Endothelial cell of umbilical vein (primary cell): Measurements from ENCODE around the gene ARPC1B. TPM values are rescaled to one million over a fixed set of nuclear protein-coding genes. Genes with fewer than 3 reads are reported as not detected.

Experiments
- BruUV-seq: library from RNA; stranded (reverse); fragments of 400-500 nt; replicated peaks from 2 replicates; lab custom pipeline; 2021; lab: Mats Ljungman, UMichigan
- CTCF ChIA-PET: fragments of 300-600, 350-600 bp; sonication (Branson Sonifier 250); formaldehyde crosslinking; loops from one replicate; lab custom pipeline; 2021; ENCODE audit warnings: antibody characterized with exemption, inconsistent platforms; lab: Charles Lee
- POLR2A ChIA-PET: fragments of 300-600, 350-600 bp; sonication (Branson Sonifier 250); formaldehyde crosslinking; loops from one replicate; lab custom pipeline; 2021; ENCODE audit warnings: antibody characterized with exemption, inconsistent platforms; lab: Charles Lee
- DNase-seq: peaks from one replicate; pipeline ENCODE4 v3.0.0-alpha.2; 2011; ENCODE audit warnings: low read depth, low spot score
- FAIRE-seq: peaks from 2 replicates; lab custom pipeline; 2011; peaks lifted over from hg19 to GRCh38; lab: Jason Lieb, UNC
- H2AFZ ChIP-seq: 2 replicates; pipeline ENCODE4 v1.6.0; 2012; ENCODE audit warnings: low read depth, low read length, control low read depth, inconsistent platforms
- H3K27ac ChIP-seq: 2 replicates; pipeline ENCODE4 v1.5.1; 2011; ENCODE audit warnings: low read depth, mild to moderate bottlenecking, control low read depth, low read length, moderate library complexity; ENCODE audit not compliant: insufficient read depth
- H3K27me3 ChIP-seq, 2 experiments: 2 replicates each; pipeline versions ENCODE4 v1.6.0 to v1.6.1; 2011; ENCODE audit warnings: low read length in 2 of 2, mixed read lengths in 1 of 2; ENCODE audit not compliant: control insufficient read depth in 2 of 2, insufficient read depth in 2 of 2
- H3K36me3 ChIP-seq, 2 experiments: 2 replicates in 1 of 2; 3 replicates in 1 of 2; pipeline ENCODE4 v1.5.1; 2011; ENCODE audit warnings: low read length in 2 of 2, mild to moderate bottlenecking in 1 of 2, moderate library complexity in 1 of 2; ENCODE audit not compliant: control insufficient read depth in 2 of 2, insufficient read depth in 2 of 2; ENCODE audit errors: extremely low read depth in 1 of 2
- H3K4me1 ChIP-seq: 3 replicates; pipeline ENCODE4 v1.5.1; 2011; ENCODE audit warnings: mild to moderate bottlenecking, low read length; ENCODE audit not compliant: control insufficient read depth, insufficient read depth; ENCODE audit errors: extremely low read depth
- H3K4me2 ChIP-seq: 2 replicates; pipeline ENCODE4 v1.6.1; 2011; ENCODE audit warnings: low read length, control low read depth, mixed read lengths; ENCODE audit not compliant: insufficient read depth
- H3K4me3 ChIP-seq, 3 experiments: fragments of 200-600 bp in 1 of 3; sonication (generic), shearing (Covaris generic) in 1 of 3; replicated peaks in 1 of 3; 2 replicates each; pipeline ENCODE4 v1.5.1; 2011 to 2016; ENCODE audit warnings: control low read depth in 3 of 3, low read length in 3 of 3, mild to moderate bottlenecking in 2 of 3, inconsistent platforms in 1 of 3, low read depth in 1 of 3, moderate library complexity in 1 of 3; ENCODE audit not compliant: insufficient read depth in 1 of 3
- H3K79me2 ChIP-seq: 2 replicates; pipeline ENCODE4 v1.6.0; 2012; ENCODE audit warnings: low read length, inconsistent platforms; ENCODE audit not compliant: control insufficient read depth, insufficient read depth
- H3K9ac ChIP-seq: replicated peaks from 2 replicates; pipeline ENCODE3; 2011; ENCODE audit warnings: low read length, control low read depth; ENCODE audit not compliant: insufficient read depth; ENCODE audit errors: extremely low read depth
- H3K9me1 ChIP-seq: replicated peaks from 3 replicates; pipeline ENCODE4 v1.6.0; 2011; ENCODE audit warnings: mild to moderate bottlenecking, low read length; ENCODE audit not compliant: control insufficient read depth, insufficient read depth; ENCODE audit errors: extremely low read depth
- H3K9me3 ChIP-seq: replicated peaks from 2 replicates; pipeline ENCODE4 v1.5.1; 2012; ENCODE audit warnings: low read length, inconsistent platforms; ENCODE audit not compliant: control insufficient read depth, insufficient read depth
- H4K20me1 ChIP-seq: replicated peaks from 2 replicates; pipeline ENCODE3; 2011; ENCODE audit warnings: mild to moderate bottlenecking, low read length; ENCODE audit not compliant: control insufficient read depth, insufficient read depth; ENCODE audit errors: extremely low read depth
- CTCF ChIP-seq, 2 donors: IDR thresholded peaks; 1 replicate in 1 of 2; 2 replicates in 1 of 2; pipeline ENCODE4 v1.5.1; 2011; ENCODE audit warnings: low read length in 2 of 2, mild to moderate bottlenecking in 2 of 2, moderate library complexity in 2 of 2, control low read depth in 1 of 2, inconsistent platforms in 1 of 2, low read depth in 1 of 2; ENCODE audit not compliant: insufficient read depth in 1 of 2; ENCODE audit errors: extremely low read depth in 1 of 2
- EZH2 ChIP-seq: IDR thresholded peaks from 2 replicates; pipeline ENCODE4 v1.6.1; 2012; ENCODE audit warnings: borderline replicate concordance, low read depth, mild to moderate bottlenecking, moderate library complexity, low read length, inconsistent platforms; ENCODE audit not compliant: severe bottlenecking
- FOS ChIP-seq: IDR thresholded peaks from 2 replicates; pipeline ENCODE4 v1.6.1; 2011; ENCODE audit warnings: mild to moderate bottlenecking, low read length, moderate library complexity, borderline replicate concordance; ENCODE audit not compliant: insufficient read depth
- GATA2 ChIP-seq: IDR thresholded peaks from 2 replicates; pipeline ENCODE4 v1.7.0; 2011; ENCODE audit warnings: low read depth, mild to moderate bottlenecking, moderate library complexity, mixed read lengths, low read length; ENCODE audit not compliant: insufficient read length, insufficient read depth
- JUN ChIP-seq: IDR thresholded peaks from 2 replicates; pipeline ENCODE4 v1.6.1; 2011; ENCODE audit warnings: borderline replicate concordance, low read depth; ENCODE audit not compliant: insufficient read length, insufficient read depth
- MAX ChIP-seq: IDR thresholded peaks from 2 replicates; pipeline ENCODE4 v1.6.1; 2011; ENCODE audit not compliant: insufficient read depth, insufficient read length
- MYC ChIP-seq: IDR thresholded peaks from one replicate; pipeline ENCODE4 v1.6.1; 2011; ENCODE audit warnings: mild to moderate bottlenecking, low read depth, low read length
- POLR2A ChIP-seq: IDR thresholded peaks from 2 replicates; pipeline ENCODE4 v1.6.1; 2012; ENCODE audit warnings: low read depth, mild to moderate bottlenecking, control low read depth, low read length
- POLR2AphosphoS5 ChIP-seq: IDR thresholded peaks from 2 replicates; pipeline ENCODE4 v1.6.1; 2012; ENCODE audit warnings: low read depth, mild to moderate bottlenecking, control low read depth, low read length, moderate library complexity; ENCODE audit not compliant: insufficient read depth
- dilution Hi-C: fragments of 300-500 bp; cut with MboI; formaldehyde crosslinking; loops from one replicate; pipeline ENCODE4 v1.15.0; 2019; ENCODE audit warnings: low sequenced_read_pairs; ENCODE audit not compliant: extremely low pct_ligation_motif_present
- intact Hi-C: fragments of 100-400 bp; cut with micrococcal nuclease; formaldehyde crosslinking; loops from one replicate; pipeline ENCODE4 v1.10.0; 2022
- polyA plus RNA-seq, 4 experiments: library from polyadenylated mRNA; depleted of rRNA in 3 of 4; stranded (reverse) in 3 of 4; unstranded in 1 of 4; fragments of >200 nt; gene quantifications; 2 replicates each; pipeline versions ENCODE4 v1.2.1 to v1.2.3, GENCODE V29; 2011 to 2012; ENCODE audit warnings: missing spikeins in 1 of 4
- total RNA-seq: library from RNA; stranded (reverse); gene quantifications from 2 replicates; pipeline ENCODE4 v1.2.3, GENCODE V29; 2021

The ARPC1B gene
- total and polyA plus RNA-seq, 2 donors (not counting 3 experiments of a cell fraction or from before 2014, with no cell fraction given), result 232 to 831 TPM

DNA sequence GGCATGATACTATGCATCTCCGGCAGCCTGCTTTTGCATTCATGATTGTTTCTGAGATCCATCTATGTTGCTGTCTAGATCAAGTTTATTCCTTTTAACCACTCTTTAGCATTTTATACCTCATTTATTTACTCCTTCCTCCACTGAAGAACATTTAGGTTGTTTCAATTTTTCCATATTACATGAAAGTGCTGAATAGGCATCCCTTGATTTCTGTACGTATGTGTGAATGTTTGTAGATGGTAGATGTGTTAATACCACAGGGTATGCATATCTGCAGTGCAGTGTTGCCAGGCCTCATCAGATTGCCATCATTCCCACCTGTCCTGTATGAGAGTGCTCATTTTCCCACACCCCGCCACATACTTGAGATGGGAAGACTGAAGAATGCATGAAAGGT is 34.9 kb upstream of the ARPC1B start:
- DNase-seq (no peak), FAIRE-seq (no peak)
- intact Hi-C loops, result no loop called here
- H3K27me3 ChIP-seq, result no peaks in the 10 kb centered on the region
- no TSS peak for BruUV-seq
- ChIA-PET CTCF (interaction anchor here (0.7 kb wide), 1 partner anchor 25 kb away, joined by 3 read pairs; no protein-coding TSS in a partner anchor), POLR2A (no interaction called here)
- no peak overlapping the region for H2AFZ ChIP-seq
- dilution Hi-C loops, result no loop called here
- H4K20me1 ChIP-seq, result peaks cover 2% of the 10 kb centered on the region
- H3K9me1 ChIP-seq, result no peaks in the 10 kb centered on the region
- peaks cover 21 to 29% of the 10 kb centered on the region in 2 experiments for H3K36me3 ChIP-seq
- H3K4me3 ChIP-seq, result no peak overlapping the region
- peaks cover 6% of the 10 kb centered on the region for H3K79me2 ChIP-seq
- H3K9ac ChIP-seq, result no peak overlapping the region
- no peaks in the 10 kb centered on the region for H3K4me1 ChIP-seq
- TF ChIP-seq MAX, result no peak
- no peak for TF ChIP-seq FOS
- no peak for TF ChIP-seq EZH2
- TF ChIP-seq POLR2A, result no peak
- TF ChIP-seq MYC, result no peak
- no peak for TF ChIP-seq GATA2
- no peak for TF ChIP-seq POLR2AphosphoS5
- TF ChIP-seq CTCF (IDR thresholded peaks at IDR 0.05; ENCODE audit: extremely low read depth in 1 of 2, insufficient read depth in 1 of 2, low read depth in 1 of 2, low read length in 2 of 2), result no peak
- no peak for TF ChIP-seq JUN
- no peaks in the 10 kb centered on the region for H3K9me3 ChIP-seq
- no peak overlapping the region for H3K4me2 ChIP-seq
- no peak overlapping the region for H3K27ac ChIP-seq
